HL-60 (cell line): ENCODE results near the gene FAN1.
"Not testable (repeated sequence)": the region's sequence is repeated elsewhere in the genome, so short reads cannot be mapped to it uniquely, and the experiment has no call there.

ENCODE experiments used
- DNase-seq, 2 experiments: peaks; one replicate each; pipeline ENCODE4 v3.0.0-alpha.2; 2010 to 2020; ENCODE audit warnings: low read depth in 1 of 2, low spot score in 1 of 2
- H3K27ac ChIP-seq: fragments of 250-450 bp; sonication (Bioruptor Pico); replicated peaks from 2 replicates; pipeline ENCODE4 v1.5.1; 2020; ENCODE audit warnings: mild to moderate bottlenecking, moderate library complexity
- H3K27me3 ChIP-seq: fragments of 250-450 bp; sonication (Bioruptor Pico); 2 replicates; pipeline ENCODE4 v1.5.1; 2021; ENCODE audit warnings: mild to moderate bottlenecking, moderate library complexity; ENCODE audit not compliant: insufficient read depth, poor library complexity, severe bottlenecking
- H3K4me3 ChIP-seq: replicated peaks from 2 replicates; pipeline ENCODE4 v1.5.1; 2011; ENCODE audit warnings: mild to moderate bottlenecking, control low read depth, low read length; ENCODE audit not compliant: insufficient read depth
- GABPA ChIP-seq: IDR thresholded peaks from 2 replicates; pipeline ENCODE4 v1.6.1; 2012; ENCODE audit warnings: low read depth
- POLR2AphosphoS5 ChIP-seq: IDR thresholded peaks from 2 replicates; pipeline ENCODE4 v1.6.1; 2012; ENCODE audit warnings: low read depth
- REST ChIP-seq: IDR thresholded peaks from 2 replicates; pipeline ENCODE4 v1.6.1; 2012; ENCODE audit warnings: low read depth; ENCODE audit not compliant: insufficient replicate concordance
- SPI1 ChIP-seq: IDR thresholded peaks from 2 replicates; pipeline ENCODE4 v1.6.1; 2012; ENCODE audit warnings: low read depth, mild to moderate bottlenecking, borderline replicate concordance
- TF ChIP-seq, protein P1 (sequence below): IDR thresholded peaks from one replicate; pipeline ENCODE4 v1.5.1; 2011; ENCODE audit warnings: low read length, control low read depth, inconsistent platforms; ENCODE audit not compliant: insufficient read depth

Gene FAN1

GRCh38 chr15:30872341-30872748 is 31.4 kb upstream of the FAN1 start:
- Histone ChIP-seq H3K27me3 (no peaks in the 10 kb centered on the region), H3K4me3 (no peak overlapping the region), H3K27ac (no peak overlapping the region)
- DNase-seq, result no peak
- TF ChIP-seq GABPA (no peak), SPI1 (no peak), REST (no peak), POLR2AphosphoS5 (no peak)
- TF ChIP-seq, protein P1, sequence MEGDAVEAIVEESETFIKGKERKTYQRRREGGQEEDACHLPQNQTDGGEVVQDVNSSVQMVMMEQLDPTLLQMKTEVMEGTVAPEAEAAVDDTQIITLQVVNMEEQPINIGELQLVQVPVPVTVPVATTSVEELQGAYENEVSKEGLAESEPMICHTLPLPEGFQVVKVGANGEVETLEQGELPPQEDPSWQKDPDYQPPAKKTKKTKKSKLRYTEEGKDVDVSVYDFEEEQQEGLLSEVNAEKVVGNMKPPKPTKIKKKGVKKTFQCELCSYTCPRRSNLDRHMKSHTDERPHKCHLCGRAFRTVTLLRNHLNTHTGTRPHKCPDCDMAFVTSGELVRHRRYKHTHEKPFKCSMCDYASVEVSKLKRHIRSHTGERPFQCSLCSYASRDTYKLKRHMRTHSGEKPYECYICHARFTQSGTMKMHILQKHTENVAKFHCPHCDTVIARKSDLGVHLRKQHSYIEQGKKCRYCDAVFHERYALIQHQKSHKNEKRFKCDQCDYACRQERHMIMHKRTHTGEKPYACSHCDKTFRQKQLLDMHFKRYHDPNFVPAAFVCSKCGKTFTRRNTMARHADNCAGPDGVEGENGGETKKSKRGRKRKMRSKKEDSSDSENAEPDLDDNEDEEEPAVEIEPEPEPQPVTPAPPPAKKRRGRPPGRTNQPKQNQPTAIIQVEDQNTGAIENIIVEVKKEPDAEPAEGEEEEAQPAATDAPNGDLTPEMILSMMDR, result no peak

DNA sequence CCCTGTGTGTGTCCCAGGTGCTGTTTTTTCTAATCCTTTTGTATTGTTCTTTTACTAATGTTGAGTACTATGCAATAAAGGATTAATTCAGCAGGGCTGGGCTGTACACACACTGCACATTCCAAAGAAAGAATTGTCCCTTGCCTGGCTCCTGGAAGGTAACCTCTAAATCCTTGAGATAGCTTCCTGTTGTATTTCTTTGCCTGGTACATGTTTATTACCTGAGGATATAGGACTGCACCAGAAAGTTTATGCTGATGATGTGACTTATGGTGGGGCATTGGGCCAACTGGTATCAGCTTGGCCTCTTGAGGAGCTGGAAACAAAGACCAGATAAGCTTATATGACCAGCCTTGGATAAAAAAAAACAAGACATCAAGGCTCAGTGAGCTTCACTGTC is 26.6 kb upstream of the FAN1 start:
- no peak overlapping the region for H3K27ac ChIP-seq
- no peaks in the 10 kb centered on the region for H3K27me3 ChIP-seq
- TF ChIP-seq, protein P1, result no peak
- no peak for TF ChIP-seq SPI1
- H3K4me3 ChIP-seq, result no peak overlapping the region
- no peak for DNase-seq

- no peak overlapping the region for H3K27ac ChIP-seq
- TF ChIP-seq GABPA (no peak), REST (no peak), POLR2AphosphoS5 (no peak), SPI1 (no peak)
- TF ChIP-seq, protein P1, result no peak
- no peaks in the 10 kb centered on the region for H3K27me3 ChIP-seq
- DNase-seq, result no peak
- no peak overlapping the region for H3K4me3 ChIP-seq
Observed at GRCh38 chr15:30878515-30878914, 25.2 kb upstream of the FAN1 start.

DNA sequence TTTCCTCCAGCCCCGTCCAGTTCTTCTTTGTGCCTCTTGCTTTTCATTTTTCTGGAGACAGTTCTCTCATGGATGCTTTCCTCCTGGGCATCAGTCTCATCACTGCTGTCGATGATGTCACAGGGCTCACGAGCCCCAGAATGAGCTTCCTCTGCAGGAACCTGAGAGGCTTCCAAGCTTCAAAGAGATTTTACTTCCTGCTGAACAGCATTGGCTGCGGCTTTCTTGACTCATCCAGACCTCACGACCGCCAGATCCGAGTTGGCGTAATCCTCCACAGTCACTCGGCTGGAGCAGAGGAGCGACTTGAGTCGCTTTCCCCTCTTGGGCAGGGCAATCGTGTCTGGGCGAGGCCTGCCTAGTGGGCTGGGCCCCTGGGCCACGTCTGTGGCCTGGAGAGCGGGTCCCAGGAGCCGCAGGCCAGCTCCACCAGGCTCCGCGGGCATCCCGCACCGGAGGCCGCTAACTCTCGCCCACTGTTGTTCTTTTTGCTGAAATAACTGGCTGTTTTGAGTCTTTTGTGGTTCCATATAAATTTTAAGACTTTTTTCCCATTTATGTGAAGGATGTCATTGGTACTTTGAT is 20.8 kb upstream of the FAN1 start:
- no peak for DNase-seq
- no peaks in the 10 kb centered on the region for H3K27me3 ChIP-seq
- H3K27ac ChIP-seq, result no peak overlapping the region
- TF ChIP-seq POLR2AphosphoS5, result no peak
- TF ChIP-seq REST, result no peak
- TF ChIP-seq, protein P1, result no peak
- TF ChIP-seq GABPA, result no peak
- no peak for TF ChIP-seq SPI1
- H3K4me3 ChIP-seq, result no peak overlapping the region

- H3K27ac ChIP-seq, H3K4me3 ChIP-seq, DNase-seq, H3K27me3 ChIP-seq: not testable (repeated sequence)
Observed at GRCh38 chr15:30883666-30884065, 20.0 kb upstream of the FAN1 start.
